Activated T-cell treated with anti-CD3 and anti-CD28 coated beads, Interleukin-2, amount 50 U/mL, for 24 hours (primary cell): ENCODE data around the gene TMEM134.

ENCODE experiments used
- DNase-seq: peaks from one replicate; pipeline ENCODE4 v3.0.0-alpha.2; 2020
- H3K27ac Mint-ChIP-seq: 2 replicates; pipeline ENCODE4 v1.8.0; 2020; ENCODE audit warnings: mild to moderate bottlenecking, mixed read lengths
- H3K27me3 Mint-ChIP-seq: 2 replicates; pipeline ENCODE4 v1.8.0; 2020; ENCODE audit warnings: mixed read lengths
- H3K36me3 Mint-ChIP-seq: 2 replicates; pipeline ENCODE4 v1.8.0; 2020; ENCODE audit warnings: low read depth, mixed read lengths
- H3K4me1 Mint-ChIP-seq: 2 replicates; pipeline ENCODE4 v1.8.0; 2020; ENCODE audit warnings: low read depth, mixed read lengths
- H3K4me3 Mint-ChIP-seq: 2 replicates; pipeline ENCODE4 v1.8.0; 2020; ENCODE audit warnings: mild to moderate bottlenecking, moderate library complexity, mixed read lengths
- H3K9me3 Mint-ChIP-seq: 2 replicates; pipeline ENCODE4 v1.8.0; 2020; ENCODE audit warnings: mixed read lengths

The TMEM134 gene

GRCh38 chr11:67423891-67424613 lies 45.0 kb downstream of the TMEM134 start:
- DNase-seq, result no peak
- no peak overlapping the region for H3K27ac Mint-ChIP-seq
- peaks cover 7% of the 10 kb centered on the region for H3K36me3 Mint-ChIP-seq
- H3K4me1 Mint-ChIP-seq, result peaks cover 30% of the 10 kb centered on the region
- H3K27me3 Mint-ChIP-seq, result no peaks in the 10 kb centered on the region
- H3K4me3 Mint-ChIP-seq, result no peak overlapping the region
- no peaks in the 10 kb centered on the region for H3K9me3 Mint-ChIP-seq

- DNase-seq, result no peak
- no peak overlapping the region for H3K4me3 Mint-ChIP-seq
- H3K27ac Mint-ChIP-seq, result no peak overlapping the region
- no peaks in the 10 kb centered on the region for H3K27me3 Mint-ChIP-seq
- peaks cover 34% of the 10 kb centered on the region for H3K4me1 Mint-ChIP-seq
- peaks cover 2% of the 10 kb centered on the region for H3K36me3 Mint-ChIP-seq
- no peaks in the 10 kb centered on the region for H3K9me3 Mint-ChIP-seq
Observed at GRCh38 chr11:67423466-67423865, 45.6 kb downstream of the TMEM134 start.

DNA sequence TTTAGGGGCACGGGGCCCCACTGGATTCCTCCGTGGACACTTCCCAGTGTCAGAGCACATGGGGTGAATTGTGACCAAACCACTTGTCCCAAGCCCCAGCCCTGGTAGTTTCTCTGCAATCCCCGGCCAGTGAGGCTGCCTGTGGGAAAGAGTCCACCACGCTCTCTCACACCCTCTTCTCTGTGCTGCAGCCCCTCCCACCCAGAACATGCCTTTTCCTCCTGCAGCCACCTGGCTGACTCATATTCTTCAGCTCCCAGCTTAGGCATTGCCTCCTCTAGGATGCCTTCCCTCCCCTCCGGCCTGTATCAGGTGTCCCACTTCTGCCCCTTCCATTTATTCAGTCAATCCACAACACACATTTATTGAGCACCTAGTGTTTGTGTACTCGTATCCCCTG lies 46.2 kb downstream of the TMEM134 start:
- H3K27ac Mint-ChIP-seq, result no peak overlapping the region
- no peaks in the 10 kb centered on the region for H3K27me3 Mint-ChIP-seq
- H3K9me3 Mint-ChIP-seq, result no peaks in the 10 kb centered on the region
- H3K36me3 Mint-ChIP-seq, result no peaks in the 10 kb centered on the region
- no peak overlapping the region for H3K4me3 Mint-ChIP-seq
- no peak for DNase-seq
- peaks cover 38% of the 10 kb centered on the region for H3K4me1 Mint-ChIP-seq

DNA sequence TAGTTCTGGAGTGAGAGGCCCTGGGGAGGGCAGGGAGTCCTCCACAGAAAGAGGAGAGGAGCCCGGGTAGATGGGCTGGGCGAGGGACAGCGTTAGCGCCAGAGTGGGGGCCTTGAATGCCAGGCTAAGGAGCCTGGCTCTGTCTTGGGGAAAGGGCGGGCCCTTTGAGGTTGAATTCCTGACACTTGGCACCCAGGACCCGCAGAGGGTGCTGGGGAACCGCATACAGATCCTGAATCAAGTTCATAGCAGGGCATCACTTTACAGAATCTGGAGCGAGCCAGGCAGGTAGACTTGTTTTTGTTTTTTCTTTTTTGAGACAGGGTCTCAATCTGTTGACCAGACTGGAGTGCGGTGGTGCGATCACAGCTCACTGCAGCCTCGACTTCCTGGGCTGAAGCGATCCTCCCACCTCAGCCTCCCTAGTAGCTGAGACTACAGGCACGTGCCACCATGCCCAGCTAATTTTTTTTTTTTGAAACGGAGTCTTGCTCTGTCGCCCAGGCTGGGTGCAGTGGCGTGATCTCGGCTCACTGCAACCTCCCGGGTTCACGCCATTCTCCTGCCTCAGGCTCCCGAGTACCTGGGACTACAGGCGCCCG lies 47.5 kb downstream of the TMEM134 start:
- Mint-ChIP-seq H3K4me1 (peaks cover 43% of the 10 kb centered on the region), H3K4me3 (peak overlapping the region; percentile 65), H3K36me3 (no peaks in the 10 kb centered on the region), H3K27me3 (no peaks in the 10 kb centered on the region), H3K9me3 (no peaks in the 10 kb centered on the region), H3K27ac (peak overlapping the region; percentile 86)
- no peak for DNase-seq

- Mint-ChIP-seq H3K4me3 (peak overlapping the region; percentile 79), H3K27me3 (no peaks in the 10 kb centered on the region), H3K36me3 (no peaks in the 10 kb centered on the region), H3K4me1 (peaks cover 50% of the 10 kb centered on the region), H3K27ac (peak overlapping the region; percentile 90), H3K9me3 (no peaks in the 10 kb centered on the region)
- peak; percentile 100 for DNase-seq
Observed at GRCh38 chr11:67420646-67421429, 48.2 kb downstream of the TMEM134 start.

- H3K36me3 Mint-ChIP-seq, result no peaks in the 10 kb centered on the region
Observed at GRCh38 chr11:67420147-67420645, 48.9 kb downstream of the TMEM134 start.

DNA sequence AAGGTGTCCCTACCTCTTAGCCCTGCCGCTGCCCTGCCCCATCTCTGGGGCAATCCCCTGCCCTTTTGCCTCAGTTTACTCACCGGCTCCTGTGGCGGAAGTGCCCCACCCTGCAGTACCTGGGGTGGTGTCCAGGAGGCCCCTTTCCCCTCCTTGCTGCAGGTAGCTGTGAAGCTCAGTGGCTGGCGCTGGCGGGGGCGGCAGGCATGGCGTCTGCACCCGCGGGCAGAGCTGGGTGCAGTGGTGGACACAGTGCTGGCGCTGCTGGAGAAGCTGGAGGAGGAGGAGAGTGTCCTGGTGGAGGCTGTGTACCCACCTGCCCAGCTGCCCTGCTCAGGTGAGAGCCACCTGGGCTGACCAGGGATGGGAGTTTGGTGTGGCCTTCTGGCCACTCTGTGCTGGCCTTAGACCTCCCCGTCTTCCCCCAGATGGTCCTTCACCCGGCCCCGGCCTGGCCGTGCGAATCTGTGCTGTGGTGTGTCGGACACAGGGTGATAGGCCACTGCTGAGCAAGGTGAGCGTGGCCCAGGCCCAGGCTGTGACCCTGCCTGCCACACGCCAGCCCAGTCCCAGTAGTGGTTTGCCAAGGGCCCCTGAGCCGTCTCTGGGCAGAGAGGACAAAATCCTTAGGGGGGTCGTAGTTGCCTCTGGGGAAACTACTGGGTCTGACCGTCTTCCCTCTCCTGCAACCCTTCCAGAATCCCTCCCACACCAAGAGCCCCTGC lies 49.6 kb downstream of the TMEM134 start:
- no peaks in the 10 kb centered on the region for H3K27me3 Mint-ChIP-seq
- H3K4me1 Mint-ChIP-seq, result peaks cover 54% of the 10 kb centered on the region
- H3K4me3 Mint-ChIP-seq, result peak overlapping the region; percentile 79
- H3K27ac Mint-ChIP-seq, result peak overlapping the region; percentile 90
- no peaks in the 10 kb centered on the region for H3K36me3 Mint-ChIP-seq
- no peaks in the 10 kb centered on the region for H3K9me3 Mint-ChIP-seq
- DNase-seq, result peak; percentile 52

More at GRCh38 chr11:67420147-67420645, 48.9 kb downstream of the TMEM134 start:
- Mint-ChIP-seq H3K4me3 (peak overlapping the region; percentile 79), H3K27me3 (no peaks in the 10 kb centered on the region), H3K9me3 (no peaks in the 10 kb centered on the region), H3K4me1 (peaks cover 51% of the 10 kb centered on the region), H3K27ac (peak overlapping the region; percentile 90)
- peak; percentile 72 for DNase-seq

GRCh38 chr11:67418476-67419281 lies 50.4 kb downstream of the TMEM134 start:
- Mint-ChIP-seq H3K9me3 (no peaks in the 10 kb centered on the region), H3K4me3 (peak overlapping the region; percentile 79), H3K4me1 (peaks cover 54% of the 10 kb centered on the region), H3K27ac (peak overlapping the region; percentile 79), H3K36me3 (no peaks in the 10 kb centered on the region), H3K27me3 (no peaks in the 10 kb centered on the region)
- DNase-seq, result peak; percentile 67

GRCh38 chr11:67417425-67417824 lies 51.6 kb downstream of the TMEM134 start:
- H3K4me1 Mint-ChIP-seq, result peaks cover 62% of the 10 kb centered on the region
- no peak for DNase-seq
- H3K36me3 Mint-ChIP-seq, result no peaks in the 10 kb centered on the region
- H3K4me3 Mint-ChIP-seq, result no peak overlapping the region
- no peak overlapping the region for H3K27ac Mint-ChIP-seq
- no peaks in the 10 kb centered on the region for H3K27me3 Mint-ChIP-seq
- no peaks in the 10 kb centered on the region for H3K9me3 Mint-ChIP-seq

DNA sequence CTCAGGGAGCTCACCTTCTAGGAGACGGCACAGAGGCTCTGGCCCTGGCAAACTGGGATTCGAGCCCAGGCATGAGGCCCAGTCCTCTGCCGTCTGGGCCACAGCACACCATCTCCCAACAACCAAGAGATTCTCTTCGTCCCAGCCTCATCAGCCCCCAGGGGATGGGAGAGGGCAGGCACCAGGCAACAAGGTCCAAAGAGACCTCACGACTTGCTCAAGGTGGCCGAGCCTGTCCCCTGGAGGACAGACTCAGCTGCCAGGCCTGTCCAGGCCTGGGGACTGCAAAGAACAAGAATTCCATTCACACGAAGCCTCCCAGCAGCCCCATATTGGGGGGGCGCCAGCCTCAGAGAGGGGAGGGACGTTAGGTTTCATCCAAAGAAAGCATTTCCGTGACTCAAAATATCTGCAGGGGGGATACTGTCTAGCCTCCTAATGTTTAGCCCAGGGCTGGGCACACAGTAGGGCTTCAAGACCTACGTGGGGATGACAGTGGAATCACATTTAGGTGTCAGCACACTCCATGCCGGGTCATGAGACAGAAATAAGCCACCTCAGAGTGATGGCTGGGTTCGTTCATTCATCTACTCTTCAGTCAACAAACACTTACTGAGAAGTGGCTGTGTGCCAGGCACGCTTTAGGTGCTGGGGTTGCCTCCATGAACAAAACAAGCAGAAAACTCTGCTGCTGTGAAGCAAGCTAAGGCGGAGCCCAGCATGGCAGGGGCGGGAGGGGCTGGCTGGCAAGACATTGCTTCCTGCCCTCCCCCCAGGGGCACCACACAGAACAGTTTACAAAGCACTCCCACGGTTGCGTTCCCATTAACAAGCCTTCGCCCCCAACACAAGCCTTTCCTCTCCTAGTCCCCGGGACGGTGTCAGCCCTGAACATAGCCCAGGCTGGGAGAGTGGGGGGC lies 52.4 kb downstream of the TMEM134 start:
- no peaks in the 10 kb centered on the region for H3K36me3 Mint-ChIP-seq
- peak overlapping the region; percentile 64 for H3K4me3 Mint-ChIP-seq
- DNase-seq, result peak; percentile 69
- no peaks in the 10 kb centered on the region for H3K9me3 Mint-ChIP-seq
- H3K4me1 Mint-ChIP-seq, result peaks cover 69% of the 10 kb centered on the region
- H3K27ac Mint-ChIP-seq, result peak overlapping the region; percentile 80
- H3K27me3 Mint-ChIP-seq, result no peaks in the 10 kb centered on the region

DNA sequence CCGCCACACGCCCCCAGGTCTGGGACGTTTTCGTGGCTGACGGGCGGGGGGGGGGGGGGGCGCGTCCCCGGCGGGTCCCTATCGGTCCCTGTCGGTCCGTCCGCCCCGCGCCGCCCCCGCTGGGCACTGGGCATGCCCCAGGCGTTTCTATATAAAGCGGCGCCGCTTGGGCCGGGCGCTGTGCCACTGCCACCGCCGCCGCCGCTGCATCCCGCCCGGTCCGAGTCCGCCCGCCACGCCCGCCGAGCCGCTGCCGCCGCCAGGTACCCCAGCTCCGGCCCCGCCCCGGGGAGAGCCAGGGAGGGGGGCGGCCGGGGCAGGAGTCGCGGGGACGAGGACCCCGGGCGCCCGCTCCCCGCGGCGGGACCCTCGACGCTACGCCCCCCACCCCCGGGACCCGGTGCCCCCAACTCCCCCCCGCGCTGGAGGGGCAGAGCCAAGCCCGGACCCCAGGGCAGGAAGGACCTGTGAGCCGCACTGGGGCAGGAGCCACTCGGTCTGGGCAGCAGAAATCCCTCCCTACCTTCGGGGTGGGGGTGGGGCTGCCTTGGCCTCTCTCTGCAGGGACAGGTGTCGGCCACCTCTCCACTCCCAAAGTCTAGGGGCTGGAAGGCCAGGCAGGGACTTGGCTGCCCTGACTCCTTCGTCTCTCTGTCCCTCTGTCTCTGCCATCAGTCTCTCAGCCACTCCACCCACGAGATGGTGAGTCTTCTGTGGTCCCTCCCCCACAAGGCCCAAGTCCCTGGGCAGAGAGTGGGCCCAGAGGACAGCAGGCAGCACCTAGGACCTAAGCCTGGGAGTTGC lies 53.3 kb downstream of the TMEM134 start, which contains the start of gene CARNS1:
Gene CARNS1, plus strand, starts transcription at position 178 of the 804 bp plus-strand sequence. Its CDS starts 522 bp downstream, at position 700.
- Mint-ChIP-seq H3K36me3 (peaks cover under 1% of the 10 kb centered on the region), H3K4me3 (peak within 1 kb of the TSS; percentile 68), H3K27me3 (no peaks in the 10 kb centered on the region), H3K9me3 (no peaks in the 10 kb centered on the region), H3K4me1 (peaks cover 74% of the 10 kb centered on the region), H3K27ac (peak within 1 kb of the TSS; percentile 80)
- DNase-seq, result peak; percentile 51

DNA sequence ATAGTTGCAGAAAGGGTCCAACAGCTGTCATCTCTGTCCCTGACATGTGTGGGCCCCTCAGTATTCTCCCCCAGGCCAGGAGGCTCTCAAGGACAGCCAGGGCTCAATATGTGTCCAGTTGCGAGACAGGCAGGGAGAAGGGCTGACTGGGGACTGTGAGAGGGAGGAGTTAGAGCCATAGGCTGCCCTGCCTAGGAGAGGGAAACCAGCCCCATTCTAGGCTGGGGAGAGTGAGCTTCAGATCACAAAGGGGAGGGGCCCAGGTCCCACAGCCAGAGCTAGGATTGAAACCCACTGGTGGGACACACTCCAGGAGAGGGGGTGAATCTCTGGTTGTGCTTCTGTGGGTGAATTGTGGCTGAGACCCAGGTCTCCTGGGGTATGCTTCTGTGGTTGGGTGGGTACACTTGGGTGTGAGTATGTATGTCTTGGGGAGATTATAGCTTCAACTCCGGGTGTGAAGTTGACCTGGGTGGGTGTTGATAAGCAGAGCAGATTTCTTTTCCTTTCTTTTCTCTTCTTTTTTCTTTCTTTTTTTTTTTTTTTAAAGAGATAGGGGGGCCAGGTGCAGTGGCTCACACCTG lies 55.7 kb downstream of the TMEM134 start:
- Mint-ChIP-seq H3K9me3 (no peaks in the 10 kb centered on the region), H3K27me3 (no peaks in the 10 kb centered on the region), H3K4me1 (peaks cover 77% of the 10 kb centered on the region), H3K4me3 (no peak overlapping the region), H3K27ac (peak overlapping the region; percentile 71), H3K36me3 (peaks cover 18% of the 10 kb centered on the region)
- DNase-seq, result no peak
